A673 (cell line): ENCODE results near the gene SLC1A4. TPM values are rescaled to one million over a fixed set of nuclear protein-coding genes. Genes with fewer than 3 reads are reported as not detected.

Experiments used
- BruUV-seq: library from RNA; stranded (reverse); fragments of 400-500 nt; replicated peaks from 2 replicates; lab custom pipeline; 2021; lab: Mats Ljungman, UMichigan
- CTCF ChIA-PET: fragments of 300-600 bp; sonication (Branson Sonifier 250); formaldehyde crosslinking; loops from one replicate; lab custom pipeline; 2022; ENCODE audit warnings: antibody characterized with exemption; lab: Charles Lee
- POLR2A ChIA-PET: fragments of 300-600 bp; sonication (Branson Sonifier 250); formaldehyde crosslinking; loops from one replicate; lab custom pipeline; 2022; ENCODE audit warnings: antibody characterized with exemption; ENCODE audit not compliant: low non-redundant PET; lab: Charles Lee
- DNase-seq: peaks from one replicate; pipeline ENCODE4 v3.0.0-alpha.2; 2015; ENCODE audit warnings: low spot score
- H3K27ac ChIP-seq: fragments of 200-600 bp; sonication (generic); 2 replicates; pipeline ENCODE4 v1.5.1; 2016; ENCODE audit warnings: mixed run types, low read depth, mild to moderate bottlenecking, mixed read lengths, antibody characterized with exemption, low read length; ENCODE audit not compliant: poor library complexity, severe bottlenecking
- H3K27me3 ChIP-seq: fragments of 200-600 bp; sonication (generic); replicated peaks from 2 replicates; pipeline ENCODE4 v1.6.1; 2017; ENCODE audit warnings: mixed run types, low read depth, mild to moderate bottlenecking, mixed read lengths, antibody characterized with exemption, low read length; ENCODE audit not compliant: insufficient read depth, poor library complexity
- H3K36me3 ChIP-seq: fragments of 200-600 bp; sonication (generic); 2 replicates; pipeline ENCODE4 v1.6.1; 2016; ENCODE audit warnings: mixed run types, mild to moderate bottlenecking, mixed read lengths, antibody characterized with exemption, low read length; ENCODE audit not compliant: insufficient read depth, poor library complexity, severe bottlenecking
- H3K4me1 ChIP-seq: fragments of 200-600 bp; sonication (generic); 2 replicates; pipeline ENCODE4 v1.6.1; 2017; ENCODE audit warnings: mixed run types, mild to moderate bottlenecking, mixed read lengths, antibody characterized with exemption, low read length; ENCODE audit not compliant: insufficient read depth, poor library complexity, severe bottlenecking
- H3K4me3 ChIP-seq: fragments of 200-600 bp; sonication (generic); 2 replicates; pipeline ENCODE4 v1.5.1; 2016; ENCODE audit warnings: low read depth, mixed run types, mild to moderate bottlenecking, mixed read lengths, low read length; ENCODE audit not compliant: poor library complexity, severe bottlenecking
- H3K9me3 ChIP-seq: fragments of 200-600 bp; sonication (generic); 2 replicates; pipeline ENCODE4 v1.6.1; 2016; ENCODE audit warnings: mixed run types, low read depth, mild to moderate bottlenecking, mixed read lengths, antibody characterized with exemption, low read length; ENCODE audit not compliant: poor library complexity, severe bottlenecking
- EZH2 ChIP-seq: fragments of 200-600 bp; sonication (generic); IDR thresholded peaks from 2 replicates; pipeline ENCODE4 v1.6.1; 2017; ENCODE audit warnings: borderline replicate concordance, low read depth, mild to moderate bottlenecking, mixed read lengths, antibody characterized with exemption, low read length; ENCODE audit not compliant: poor library complexity, severe bottlenecking
- intact Hi-C: fragments of 100-400 bp; cut with micrococcal nuclease; formaldehyde crosslinking; loops from one replicate; pipeline ENCODE4 v1.10.0; 2022; ENCODE audit not compliant: unreplicated experiment
- total RNA-seq: library from RNA; stranded (reverse); gene quantifications from 2 replicates; pipeline ENCODE4 v1.2.3, GENCODE V29; 2021
- TF ChIP-seq, protein P1 (sequence below): fragments of 300-800, 200-600 bp; sonication (generic); conservative IDR thresholded peaks from 2 replicates; pipeline ENCODE4 v1.5.1; 2017; ENCODE audit warnings: low read depth, mild to moderate bottlenecking, antibody characterized with exemption, low read length, moderate library complexity, mixed read lengths

SLC1A4 gene
- total RNA-seq, 1 experiment from 2014 or later = 78.1 TPM

DNA sequence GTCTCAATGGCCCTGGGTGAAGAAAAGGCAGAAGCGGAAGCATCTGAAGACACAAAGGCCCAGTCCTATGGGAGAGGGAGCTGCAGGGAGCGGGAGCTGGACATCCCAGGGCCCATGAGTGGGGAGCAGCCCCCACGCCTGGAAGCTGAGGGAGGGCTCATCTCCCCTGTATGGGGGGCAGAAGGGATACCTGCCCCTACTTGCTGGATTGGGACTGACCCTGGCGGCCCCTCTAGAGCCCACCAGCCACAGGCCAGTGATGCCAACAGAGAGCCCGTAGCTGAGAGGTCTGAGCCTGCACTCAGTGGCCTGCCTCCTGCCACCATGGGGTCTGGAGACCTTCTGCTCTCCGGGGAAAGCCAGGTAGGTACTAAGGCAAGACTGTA, 80.2 kb downstream of the SLC1A4 start:
- ChIA-PET POLR2A (no interaction called here), CTCF (no interaction called here)
- no TSS peak for BruUV-seq
- intact Hi-C loops = no loop called here
- Histone ChIP-seq H3K9me3 (no peaks in the 10 kb centered on the region), H3K27ac (no peak overlapping the region), H3K4me3 (no peak overlapping the region), H3K4me1 (peaks cover 8% of the 10 kb centered on the region), H3K27me3 (no peaks in the 10 kb centered on the region), H3K36me3 (peaks cover 38% of the 10 kb centered on the region)
- TF ChIP-seq, protein P1, sequence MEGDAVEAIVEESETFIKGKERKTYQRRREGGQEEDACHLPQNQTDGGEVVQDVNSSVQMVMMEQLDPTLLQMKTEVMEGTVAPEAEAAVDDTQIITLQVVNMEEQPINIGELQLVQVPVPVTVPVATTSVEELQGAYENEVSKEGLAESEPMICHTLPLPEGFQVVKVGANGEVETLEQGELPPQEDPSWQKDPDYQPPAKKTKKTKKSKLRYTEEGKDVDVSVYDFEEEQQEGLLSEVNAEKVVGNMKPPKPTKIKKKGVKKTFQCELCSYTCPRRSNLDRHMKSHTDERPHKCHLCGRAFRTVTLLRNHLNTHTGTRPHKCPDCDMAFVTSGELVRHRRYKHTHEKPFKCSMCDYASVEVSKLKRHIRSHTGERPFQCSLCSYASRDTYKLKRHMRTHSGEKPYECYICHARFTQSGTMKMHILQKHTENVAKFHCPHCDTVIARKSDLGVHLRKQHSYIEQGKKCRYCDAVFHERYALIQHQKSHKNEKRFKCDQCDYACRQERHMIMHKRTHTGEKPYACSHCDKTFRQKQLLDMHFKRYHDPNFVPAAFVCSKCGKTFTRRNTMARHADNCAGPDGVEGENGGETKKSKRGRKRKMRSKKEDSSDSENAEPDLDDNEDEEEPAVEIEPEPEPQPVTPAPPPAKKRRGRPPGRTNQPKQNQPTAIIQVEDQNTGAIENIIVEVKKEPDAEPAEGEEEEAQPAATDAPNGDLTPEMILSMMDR = no peak
- no peak for TF ChIP-seq EZH2
- no peak for DNase-seq

DNA sequence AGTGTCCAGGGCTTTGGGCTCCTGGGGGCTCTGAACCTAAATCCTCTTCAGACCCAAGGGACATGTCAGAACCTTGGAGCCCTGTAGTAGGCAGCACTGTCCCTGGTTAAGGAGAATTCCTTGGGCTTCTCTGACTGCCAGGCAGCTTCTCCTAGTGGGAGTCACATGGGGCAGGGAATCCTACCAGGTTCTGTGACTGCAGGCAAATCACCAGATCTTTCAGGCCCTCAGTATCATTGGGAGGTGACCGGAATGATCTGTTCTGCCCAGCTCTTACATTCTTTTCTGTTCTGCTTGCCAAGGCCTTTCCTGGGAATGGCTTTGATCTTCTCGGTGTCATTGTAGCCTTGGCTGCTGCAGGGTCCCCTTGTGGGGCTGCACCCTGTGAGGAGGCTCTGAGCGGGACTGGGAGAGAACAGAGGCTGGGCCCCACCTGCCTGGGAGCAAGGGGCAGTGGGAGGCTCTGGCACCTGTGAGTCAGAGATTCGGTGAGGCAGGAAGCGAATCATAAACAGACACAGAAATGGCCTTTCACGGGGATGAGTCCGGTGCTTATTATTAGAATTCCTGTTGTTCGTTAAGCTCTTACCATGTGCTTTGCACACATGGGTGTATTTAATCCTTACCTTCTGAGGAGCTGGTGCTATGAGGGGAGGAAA, 81.1 kb downstream of the SLC1A4 start:
- Histone ChIP-seq H3K4me3 (no peak overlapping the region), H3K27me3 (no peaks in the 10 kb centered on the region), H3K36me3 (peaks cover 44% of the 10 kb centered on the region), H3K9me3 (no peaks in the 10 kb centered on the region), H3K27ac (no peak overlapping the region), H3K4me1 (peaks cover under 1% of the 10 kb centered on the region)
- DNase-seq = no peak
- no TSS peak for BruUV-seq
- intact Hi-C loops = no loop called here
- CTCF ChIA-PET = no interaction called here
- POLR2A ChIA-PET = interaction anchor here (0.8 kb wide), 1 partner anchor 8 kb away, joined by 3 read pairs; no protein-coding TSS in a partner anchor
- TF ChIP-seq, protein P1 = no peak
- no peak for TF ChIP-seq EZH2

DNA sequence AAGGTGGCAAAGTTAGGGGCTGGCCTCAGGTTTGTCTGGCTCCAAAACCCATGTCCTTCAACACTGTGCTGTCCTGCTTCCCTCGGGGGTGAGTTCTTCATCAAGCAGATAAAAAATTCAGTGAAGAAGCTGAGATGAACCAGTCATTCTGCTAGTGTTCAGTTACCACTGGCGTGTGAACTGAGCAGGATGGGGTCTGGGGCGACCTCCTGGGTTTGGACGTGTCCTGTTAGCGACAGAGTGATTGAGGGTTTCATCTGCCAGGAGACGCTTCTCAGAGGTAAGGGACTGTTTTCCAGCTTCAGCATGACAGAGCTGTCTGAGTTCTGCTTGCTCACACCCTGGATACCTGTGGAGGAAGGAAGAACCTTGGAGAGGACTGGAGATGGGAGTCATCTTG, 81.7 kb downstream of the SLC1A4 start:
- TF ChIP-seq, protein P1 = no peak
- no peak for TF ChIP-seq EZH2
- peaks cover 44% of the 10 kb centered on the region for H3K36me3 ChIP-seq
- DNase-seq = no peak
- CTCF ChIA-PET = no interaction called here
- no peaks in the 10 kb centered on the region for H3K27me3 ChIP-seq
- intact Hi-C loops = no loop called here
- no TSS peak for BruUV-seq
- H3K4me1 ChIP-seq = no peaks in the 10 kb centered on the region
- POLR2A ChIA-PET = interaction anchor here (0.8 kb wide), 1 partner anchor 8 kb away, joined by 3 read pairs; no protein-coding TSS in a partner anchor
- H3K27ac ChIP-seq = no peak overlapping the region
- H3K4me3 ChIP-seq = no peak overlapping the region
- H3K9me3 ChIP-seq = no peaks in the 10 kb centered on the region
